Activated naive CD8-positive, alpha-beta T cell (primary cell): ENCODE results near the gene PAFAH1B1.
"Not testable (repeated sequence)": the region's sequence is repeated elsewhere in the genome, so short reads cannot be mapped to it uniquely, and the experiment has no call there.

Source experiments
- H3K27ac Mint-ChIP-seq: one replicate; pipeline ENCODE4 v1.8.0; 2021; ENCODE audit warnings: mixed read lengths
- H3K27me3 Mint-ChIP-seq: one replicate; pipeline ENCODE4 v1.8.0; 2021; ENCODE audit warnings: mixed read lengths
- H3K36me3 Mint-ChIP-seq: one replicate; pipeline ENCODE4 v1.8.0; 2021; ENCODE audit warnings: mixed read lengths
- H3K4me1 Mint-ChIP-seq: one replicate; pipeline ENCODE4 v1.8.0; 2021; ENCODE audit warnings: low read depth, mixed read lengths
- H3K4me3 Mint-ChIP-seq: one replicate; pipeline ENCODE4 v1.8.0; 2021; ENCODE audit warnings: mild to moderate bottlenecking, mixed read lengths
- H3K9me3 Mint-ChIP-seq: one replicate; pipeline ENCODE4 v1.8.0; 2021; ENCODE audit warnings: low read depth, mixed read lengths

PAFAH1B1 gene

GRCh38 chr17:2572304-2572609 lies 21.2 kb upstream of the PAFAH1B1 start:
- H3K9me3 Mint-ChIP-seq, H3K27me3 Mint-ChIP-seq, H3K4me3 Mint-ChIP-seq, H3K4me1 Mint-ChIP-seq, H3K27ac Mint-ChIP-seq, H3K36me3 Mint-ChIP-seq: not testable (repeated sequence)

DNA sequence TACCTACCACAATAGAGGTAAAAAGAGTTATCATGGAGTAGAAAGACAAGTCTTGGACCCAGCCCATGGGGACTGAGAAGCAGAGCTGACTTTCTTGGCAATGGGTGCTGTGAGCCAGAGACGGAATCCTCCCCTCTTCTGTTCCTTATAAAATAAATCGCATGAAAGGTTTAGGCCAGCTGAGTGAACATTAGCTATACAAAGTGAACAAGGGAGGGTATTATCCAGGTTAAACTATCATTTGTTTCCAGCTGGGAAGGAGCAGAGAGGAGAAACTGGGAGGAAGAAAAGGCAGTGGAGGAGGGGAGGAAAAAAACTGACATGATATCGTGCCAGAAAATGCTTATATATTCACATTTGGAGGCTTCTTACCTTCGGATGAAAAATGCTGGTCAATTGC lies 13.3 kb upstream of the PAFAH1B1 start:
- Mint-ChIP-seq H3K4me1 (no peaks in the 10 kb centered on the region), H3K4me3 (no peak overlapping the region), H3K27ac (no peak overlapping the region), H3K36me3 (no peaks in the 10 kb centered on the region), H3K27me3 (no peaks in the 10 kb centered on the region), H3K9me3 (no peaks in the 10 kb centered on the region)

DNA sequence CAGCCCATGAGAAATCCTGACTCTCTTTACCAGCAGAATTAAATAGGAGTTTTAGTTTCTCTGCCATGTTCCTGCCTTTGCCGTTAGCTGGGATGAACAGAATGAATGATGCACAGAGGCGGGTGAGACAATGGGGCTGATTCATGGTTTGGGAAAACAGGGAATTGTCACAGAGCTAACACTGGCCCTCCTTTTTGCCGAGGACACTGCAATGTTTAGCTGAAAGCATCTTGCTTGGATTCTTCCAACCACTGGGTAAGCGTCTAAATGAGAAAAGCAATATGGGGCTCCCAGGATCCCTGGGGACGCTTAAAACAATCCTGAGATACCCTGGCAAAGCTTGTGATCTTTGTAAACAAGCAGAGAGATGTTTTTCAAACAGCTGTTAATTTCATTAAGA lies 12.8 kb upstream of the PAFAH1B1 start:
- Mint-ChIP-seq H3K27me3 (no peaks in the 10 kb centered on the region), H3K9me3 (no peaks in the 10 kb centered on the region), H3K4me3 (no peak overlapping the region), H3K27ac (no peak overlapping the region), H3K4me1 (no peaks in the 10 kb centered on the region), H3K36me3 (no peaks in the 10 kb centered on the region)

DNA sequence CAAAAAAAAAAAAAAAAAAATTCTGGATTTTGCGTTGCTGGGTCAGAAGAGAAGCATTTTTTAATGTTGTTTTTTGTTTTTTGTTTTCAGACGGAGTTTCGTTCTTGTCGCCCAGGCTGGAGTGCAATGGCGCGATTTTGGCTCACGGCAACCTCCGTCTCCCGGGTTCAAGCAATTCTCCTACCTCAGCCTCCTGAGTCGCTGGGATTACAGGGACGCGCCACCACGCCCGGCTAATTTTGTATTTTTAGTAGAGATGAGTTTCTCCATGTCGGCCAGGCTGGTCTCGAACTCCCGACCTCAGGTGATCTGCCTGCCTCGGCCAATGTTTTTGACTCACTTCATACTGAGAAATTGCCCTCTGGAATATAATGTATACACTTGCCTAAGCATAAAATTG lies 11.0 kb upstream of the PAFAH1B1 start:
- Mint-ChIP-seq H3K36me3 (no peaks in the 10 kb centered on the region), H3K4me1 (no peaks in the 10 kb centered on the region), H3K9me3 (no peaks in the 10 kb centered on the region), H3K4me3 (no peak overlapping the region), H3K27me3 (no peaks in the 10 kb centered on the region), H3K27ac (no peak overlapping the region)

DNA sequence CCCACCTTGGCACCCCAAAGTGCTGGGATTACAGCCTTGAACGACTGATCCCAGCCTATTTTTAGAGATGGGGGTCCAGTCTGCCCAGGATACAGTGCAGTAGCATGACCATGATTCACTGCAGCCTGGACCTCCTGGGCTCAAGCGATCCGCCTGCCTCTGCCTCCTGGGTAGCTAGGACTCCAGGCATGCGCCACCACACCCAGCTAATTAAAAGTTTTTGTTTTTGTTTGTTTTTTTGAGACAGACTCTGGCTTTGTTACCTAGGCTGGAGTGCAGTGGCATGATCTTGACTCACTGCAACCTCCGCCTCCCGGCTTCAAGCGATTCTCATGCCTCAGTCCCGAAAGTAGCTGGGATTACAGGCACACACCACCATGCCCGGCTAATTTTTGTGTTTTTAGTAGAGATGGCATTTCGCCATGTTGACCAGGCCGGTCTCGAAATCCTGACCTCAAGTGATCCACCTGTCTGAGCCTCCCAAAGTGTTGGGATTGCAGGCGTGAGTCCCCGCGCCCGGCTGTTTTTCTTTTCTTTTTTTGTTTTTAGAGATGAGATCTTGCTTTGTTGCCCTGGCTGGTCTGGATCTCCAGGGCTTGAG lies 2.3 kb upstream of the PAFAH1B1 start:
- Mint-ChIP-seq H3K4me3 (no peak overlapping the region), H3K27me3 (no peaks in the 10 kb centered on the region), H3K36me3 (no peaks in the 10 kb centered on the region), H3K4me1 (peaks cover 15% of the 10 kb centered on the region), H3K9me3 (no peaks in the 10 kb centered on the region), H3K27ac (no peak overlapping the region)

- H3K9me3 Mint-ChIP-seq, result no peaks in the 10 kb centered on the region
- no peaks in the 10 kb centered on the region for H3K27me3 Mint-ChIP-seq
- H3K4me3 Mint-ChIP-seq, result peak overlapping the region; percentile 94
- peak overlapping the region; percentile 97 for H3K27ac Mint-ChIP-seq
- H3K36me3 Mint-ChIP-seq, result no peaks in the 10 kb centered on the region
- peaks cover 38% of the 10 kb centered on the region for H3K4me1 Mint-ChIP-seq
Observed at GRCh38 chr17:2593821-2594721, 617 bp downstream of the PAFAH1B1 start.

GRCh38 chr17:2594722-2595599 lies 1.5 kb downstream of the PAFAH1B1 start:
- peak overlapping the region; percentile 94 for H3K4me3 Mint-ChIP-seq
- no peaks in the 10 kb centered on the region for H3K27me3 Mint-ChIP-seq
- peak overlapping the region; percentile 97 for H3K27ac Mint-ChIP-seq
- H3K9me3 Mint-ChIP-seq, result no peaks in the 10 kb centered on the region
- peaks cover 45% of the 10 kb centered on the region for H3K4me1 Mint-ChIP-seq
- H3K36me3 Mint-ChIP-seq, result peaks cover 2% of the 10 kb centered on the region

DNA sequence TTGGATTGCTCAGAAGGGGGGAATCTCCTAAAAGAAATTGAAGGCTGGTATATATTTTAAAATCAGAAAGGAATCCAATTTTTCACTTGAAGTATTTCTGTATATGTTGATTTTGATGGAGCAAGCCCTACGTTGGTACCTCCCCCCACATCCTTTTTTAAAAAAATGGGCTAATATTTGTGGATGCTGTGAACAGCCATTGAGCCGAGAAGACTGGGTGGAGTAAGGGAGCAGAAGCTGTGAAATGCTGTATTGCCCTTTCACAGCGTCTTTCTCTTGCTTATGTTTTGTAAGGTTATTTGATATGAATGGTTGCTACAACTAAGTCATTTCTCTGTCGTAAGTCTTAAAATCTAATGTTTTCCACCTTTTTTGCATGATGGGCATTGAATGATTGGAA lies 2.3 kb downstream of the PAFAH1B1 start:
- Mint-ChIP-seq H3K27me3 (no peaks in the 10 kb centered on the region), H3K4me1 (peaks cover 47% of the 10 kb centered on the region), H3K4me3 (peak overlapping the region; percentile 94), H3K36me3 (peaks cover 2% of the 10 kb centered on the region), H3K9me3 (no peaks in the 10 kb centered on the region), H3K27ac (peak overlapping the region; percentile 97)

- H3K9me3 Mint-ChIP-seq, result no peaks in the 10 kb centered on the region
- peaks cover 2% of the 10 kb centered on the region for H3K36me3 Mint-ChIP-seq
- H3K4me1 Mint-ChIP-seq, result peaks cover 57% of the 10 kb centered on the region
- peak overlapping the region; percentile 59 for H3K4me3 Mint-ChIP-seq
- H3K27me3 Mint-ChIP-seq, result no peaks in the 10 kb centered on the region
- no peak overlapping the region for H3K27ac Mint-ChIP-seq
Observed at GRCh38 chr17:2598166-2598565, 4.7 kb downstream of the PAFAH1B1 start.

DNA sequence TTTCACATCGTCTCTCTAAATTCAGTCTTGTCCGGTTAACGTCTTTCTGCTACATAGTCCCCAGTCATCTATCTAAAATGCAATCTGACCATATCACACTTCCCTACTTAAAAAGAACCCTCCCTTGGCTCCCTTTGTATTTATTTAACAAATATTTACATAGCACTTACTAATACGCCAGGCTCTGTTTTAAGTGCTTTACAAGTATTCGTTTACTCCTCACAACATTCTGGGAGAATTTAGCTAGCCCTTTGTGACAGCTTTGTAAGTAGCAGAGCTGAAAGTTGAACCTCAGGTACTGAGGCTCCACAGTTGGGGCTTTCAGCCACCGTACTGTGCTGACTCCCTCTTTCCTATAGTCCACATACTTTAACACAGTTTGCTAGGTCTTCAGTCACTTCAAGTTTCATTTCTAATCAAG lies 9.2 kb downstream of the PAFAH1B1 start:
- H3K4me3 Mint-ChIP-seq, result peak overlapping the region; percentile 12
- H3K27ac Mint-ChIP-seq, result peak overlapping the region; percentile 24

DNA sequence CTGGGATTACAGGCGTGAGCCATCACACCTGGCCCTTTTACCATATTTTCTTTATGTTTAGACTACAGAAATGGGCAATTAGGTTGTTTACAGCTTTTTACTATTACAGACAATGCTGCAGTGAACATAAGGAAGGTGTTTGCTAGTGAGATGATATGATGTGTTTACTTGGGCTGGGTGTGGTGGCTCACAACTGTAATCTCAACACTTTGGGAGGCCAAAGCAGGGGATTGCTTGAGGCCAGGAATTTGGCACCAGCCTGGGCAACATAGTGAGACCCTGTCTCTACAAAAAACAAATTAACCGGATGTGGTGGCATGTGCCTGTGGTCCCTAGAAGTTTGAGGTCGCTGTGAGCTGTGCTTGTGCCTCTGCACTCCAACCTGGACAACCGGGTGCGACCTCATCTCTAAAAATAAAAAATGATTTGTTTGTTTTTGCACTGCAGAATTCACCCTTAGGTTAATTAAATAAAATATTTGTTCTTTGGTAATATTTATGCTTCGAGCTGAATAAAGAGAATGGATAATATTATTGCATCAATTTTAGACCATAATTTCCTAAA lies 15.0 kb downstream of the PAFAH1B1 start:
- Mint-ChIP-seq H3K9me3 (no peaks in the 10 kb centered on the region), H3K36me3 (peaks cover 2% of the 10 kb centered on the region), H3K4me3 (no peak overlapping the region), H3K27ac (peak overlapping the region; percentile 16), H3K4me1 (peaks cover 62% of the 10 kb centered on the region), H3K27me3 (no peaks in the 10 kb centered on the region)

More for the DNA sequence above, 9.2 kb downstream of the PAFAH1B1 start:
- Mint-ChIP-seq H3K4me1 (peaks cover 61% of the 10 kb centered on the region), H3K36me3 (peaks cover 4% of the 10 kb centered on the region), H3K9me3 (no peaks in the 10 kb centered on the region), H3K27me3 (no peaks in the 10 kb centered on the region)

DNA sequence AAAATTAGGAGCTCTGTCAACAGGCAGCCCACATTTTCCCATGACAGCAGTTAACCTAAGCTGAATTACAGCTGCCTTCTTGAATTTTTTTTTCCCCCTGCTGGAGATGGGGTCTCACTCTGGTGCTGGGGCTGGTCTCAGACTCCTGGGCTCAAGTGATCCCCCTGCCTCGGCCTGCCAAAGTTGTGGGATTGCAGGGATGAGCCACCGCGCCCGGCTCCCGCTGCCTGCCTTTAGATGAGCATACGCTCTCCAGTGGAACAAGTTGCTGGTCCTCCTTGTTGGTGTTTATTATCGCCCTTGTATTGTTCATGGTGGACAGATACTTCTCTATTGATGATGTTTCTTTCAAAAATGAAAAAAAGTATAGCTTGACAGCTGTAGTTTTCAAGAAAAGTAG lies 15.6 kb downstream of the PAFAH1B1 start:
- Mint-ChIP-seq H3K36me3 (peaks cover 2% of the 10 kb centered on the region), H3K27me3 (no peaks in the 10 kb centered on the region), H3K9me3 (no peaks in the 10 kb centered on the region), H3K27ac (peak overlapping the region; percentile 61), H3K4me1 (peaks cover 64% of the 10 kb centered on the region), H3K4me3 (no peak overlapping the region)

- H3K4me3 Mint-ChIP-seq, result peak overlapping the region; percentile 6
- no peaks in the 10 kb centered on the region for H3K27me3 Mint-ChIP-seq
- H3K9me3 Mint-ChIP-seq, result no peaks in the 10 kb centered on the region
- peaks cover 2% of the 10 kb centered on the region for H3K36me3 Mint-ChIP-seq
- H3K27ac Mint-ChIP-seq, result peak overlapping the region; percentile 22
- H3K4me1 Mint-ChIP-seq, result peaks cover 59% of the 10 kb centered on the region
Observed at GRCh38 chr17:2610195-2611175, 17.0 kb downstream of the PAFAH1B1 start.

GRCh38 chr17:2611627-2612026 lies 18.2 kb downstream of the PAFAH1B1 start:
- Mint-ChIP-seq H3K27me3 (no peaks in the 10 kb centered on the region), H3K27ac (peak overlapping the region; percentile 38), H3K9me3 (no peaks in the 10 kb centered on the region), H3K4me1 (peaks cover 63% of the 10 kb centered on the region), H3K4me3 (no peak overlapping the region), H3K36me3 (no peaks in the 10 kb centered on the region)
